ENCODE data around the gene PRR5.
A peak's percentile ranks its signal among the peaks of the same experiment; 100 is the strongest.

Gene PRR5

GRCh38 chr22:44758344-44758973 lies 56.5 kb downstream of the PRR5 start:
- DNase-seq (ENCODE audit: low spot score): peak; percentile 52

DNA sequence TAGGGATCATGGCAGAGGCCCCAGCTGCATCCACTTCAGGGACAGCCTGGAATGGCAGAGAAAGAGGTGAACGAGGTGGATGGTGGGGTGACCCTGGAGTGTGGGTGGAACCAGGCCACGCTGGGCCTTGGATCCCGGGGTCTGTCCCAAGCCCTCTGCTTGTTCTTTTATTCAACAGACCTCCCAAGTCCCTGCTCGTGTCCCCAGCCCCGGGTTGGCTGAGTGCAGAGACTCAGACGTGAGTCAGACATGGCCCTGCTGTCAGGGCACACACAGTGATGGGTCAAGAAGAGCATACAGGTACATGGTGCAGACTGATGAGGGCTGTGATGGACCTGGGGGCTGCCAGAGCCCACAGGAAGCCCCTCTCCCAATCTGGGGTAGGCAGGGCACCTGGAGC lies 57.0 kb downstream of the PRR5 start:
- no peak for DNase-seq (ENCODE audit: low spot score)

- DNase-seq (ENCODE audit: low spot score): no peak
These were observed 57.7 kb downstream of the PRR5 start for GRCh38 chr22:44759430-44760310.

GRCh38 chr22:44760476-44760875 lies 58.5 kb downstream of the PRR5 start:
- DNase-seq (ENCODE audit: low spot score): no peak

GRCh38 chr22:44761025-44761424 lies 59.0 kb downstream of the PRR5 start:
- no peak for DNase-seq (ENCODE audit: low spot score)

GRCh38 chr22:44764373-44764772 lies 62.4 kb downstream of the PRR5 start:
- no peak for DNase-seq (ENCODE audit: low spot score)

- DNase-seq (ENCODE audit: low spot score): no peak
These were observed 63.0 kb downstream of the PRR5 start for GRCh38 chr22:44764974-44765373.

DNA sequence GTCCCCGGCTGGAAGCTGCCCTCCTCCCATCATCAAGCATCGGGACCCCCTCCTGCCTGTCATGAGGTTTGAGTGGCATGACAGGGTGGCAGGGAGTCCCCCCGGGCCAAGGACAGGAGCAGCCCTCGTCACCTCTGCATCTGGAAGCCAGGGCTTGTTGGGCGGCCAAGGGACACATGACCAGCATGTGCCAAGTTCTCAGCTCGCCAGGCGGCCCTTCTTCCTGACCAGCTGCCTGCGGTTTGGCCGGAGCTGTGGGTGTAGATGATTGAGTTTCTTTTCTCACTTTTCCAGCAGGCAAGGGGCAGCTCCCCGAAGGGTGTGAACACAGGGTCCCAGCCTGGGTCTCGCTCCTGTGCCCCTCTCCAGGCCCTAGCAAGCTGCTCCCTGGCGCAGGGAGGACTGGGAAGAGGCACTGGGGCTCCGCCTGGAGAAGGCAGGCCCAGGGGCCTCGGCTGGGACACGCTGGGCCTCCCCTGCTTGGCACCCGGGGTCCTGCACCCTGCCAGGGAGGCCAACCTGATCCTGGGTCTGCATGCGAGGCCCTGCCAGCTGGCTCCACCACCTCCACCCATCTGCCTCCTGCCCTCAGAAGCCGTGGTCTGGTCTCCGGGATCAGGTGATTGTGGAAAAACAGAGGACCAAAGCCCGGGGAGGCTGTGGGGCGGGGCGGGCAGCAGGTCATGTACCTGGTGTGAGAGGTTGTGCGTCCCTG lies 63.7 kb downstream of the PRR5 start:
- DNase-seq (ENCODE audit: low spot score): no peak

- DNase-seq (ENCODE audit: low spot score): no peak
These were observed 71.1 kb downstream of the PRR5 start for GRCh38 chr22:44773082-44773481.

DNA sequence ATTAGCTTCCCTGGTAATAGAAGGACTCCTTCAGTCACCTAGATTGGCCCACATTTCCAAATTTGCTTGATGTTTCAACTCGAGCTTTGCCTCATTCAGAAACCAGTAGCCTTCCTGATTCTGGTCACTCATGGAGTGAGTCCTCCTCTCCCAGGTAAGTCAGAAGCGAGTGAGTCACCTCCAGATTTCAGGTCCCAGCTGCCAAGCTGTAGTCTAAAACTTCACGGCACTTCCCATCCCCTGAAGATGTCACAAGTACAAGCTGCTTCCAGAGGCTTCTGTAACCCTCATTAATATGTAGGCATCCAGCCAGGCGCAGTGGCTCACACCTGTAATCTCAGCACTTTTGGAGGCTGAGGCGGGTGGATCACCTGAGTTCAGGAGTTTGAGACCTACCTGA lies 73.9 kb downstream of the PRR5 start:
- DNase-seq (ENCODE audit: low spot score): no peak

DNA sequence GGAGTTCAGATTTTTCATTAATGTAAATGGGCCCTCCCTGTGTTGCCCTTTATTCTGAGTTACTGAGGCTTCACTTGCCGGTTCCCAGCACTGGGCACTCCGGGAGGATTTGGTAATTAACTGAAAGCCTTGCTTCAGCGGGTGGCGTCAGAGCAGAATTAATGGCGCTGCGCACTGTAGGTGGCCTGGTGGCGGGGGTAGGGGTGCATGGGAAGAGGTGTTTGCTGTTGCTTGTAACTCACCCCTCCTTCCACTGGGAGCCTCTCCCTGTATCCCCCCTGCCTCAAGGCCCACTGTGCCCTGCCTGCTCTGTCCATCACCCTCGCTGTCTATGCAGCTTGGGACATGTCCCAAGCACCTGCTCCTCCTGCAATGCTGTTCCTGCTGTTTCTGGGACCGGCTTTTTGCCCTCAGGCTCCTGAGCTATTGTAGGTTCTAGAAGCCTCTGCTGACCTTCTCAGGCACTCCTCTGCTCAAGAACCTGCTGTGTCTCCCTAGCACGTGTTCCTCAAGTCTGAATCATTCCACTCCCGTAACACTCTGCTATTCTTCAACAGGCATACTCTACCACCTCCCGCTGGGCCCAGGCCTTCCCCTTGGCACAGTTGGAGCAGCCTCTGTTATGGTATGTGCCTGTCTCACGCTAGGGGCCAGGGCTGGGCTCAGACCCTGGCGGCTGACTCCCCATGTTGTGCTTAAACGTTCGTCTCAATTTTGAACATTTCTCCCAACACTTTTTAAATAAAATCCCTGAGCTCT lies 74.8 kb downstream of the PRR5 start:
- DNase-seq (ENCODE audit: low spot score): no peak

GRCh38 chr22:44777364-44777755 lies 75.4 kb downstream of the PRR5 start:
- no peak for DNase-seq (ENCODE audit: low spot score)

DNA sequence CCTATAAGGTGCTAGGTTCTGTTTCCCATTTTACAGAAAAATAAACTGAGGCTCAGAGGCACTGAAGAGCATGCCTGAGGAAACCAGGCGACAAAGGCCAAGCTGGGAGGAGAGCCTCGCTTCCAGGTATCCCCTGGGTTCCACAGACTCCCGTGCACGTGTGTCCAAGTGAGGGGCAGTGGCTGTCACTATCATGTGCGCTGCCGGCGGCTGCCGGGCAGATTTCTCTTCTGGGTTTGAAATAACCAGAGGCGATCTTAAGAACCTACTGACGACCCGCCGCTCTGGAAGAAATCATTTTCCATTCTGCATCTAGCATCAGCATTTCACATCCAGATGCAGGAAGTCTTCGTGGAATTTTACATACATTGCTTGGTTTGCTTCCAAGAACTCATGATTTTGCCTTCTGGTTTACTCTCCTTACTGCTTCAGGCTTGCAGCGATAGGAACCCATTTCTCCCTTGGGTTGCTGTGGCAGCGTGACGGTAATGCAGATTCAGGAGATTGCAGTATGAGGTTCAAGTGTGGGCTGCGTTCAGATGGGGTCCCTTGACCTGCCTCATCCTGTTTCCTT lies 79.0 kb downstream of the PRR5 start:
- no peak for DNase-seq (ENCODE audit: low spot score)

- DNase-seq (ENCODE audit: low spot score): no peak
These were observed 80.5 kb downstream of the PRR5 start for GRCh38 chr22:44782363-44782963.

DNA sequence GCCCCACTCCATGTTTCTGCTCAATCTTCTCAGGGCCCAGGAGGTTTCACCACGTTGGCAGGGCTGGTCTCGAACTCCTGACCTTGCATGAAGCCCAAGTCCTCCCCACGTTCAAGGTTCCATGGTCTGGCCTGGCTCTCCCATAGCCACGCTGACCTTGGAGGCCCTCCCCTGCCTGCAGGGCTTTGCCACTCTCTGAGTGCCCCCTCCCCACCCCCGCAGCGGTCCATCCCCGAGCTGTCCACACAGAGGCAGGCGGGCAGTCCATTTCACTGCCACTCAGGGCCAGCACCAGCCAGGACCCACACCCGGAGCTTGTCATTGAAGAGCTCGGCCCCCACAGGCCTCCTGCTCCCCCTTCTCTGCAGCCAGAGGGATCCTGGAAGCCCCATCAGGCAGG lies 81.1 kb downstream of the PRR5 start:
- no peak for DNase-seq (ENCODE audit: low spot score)

- DNase-seq (ENCODE audit: low spot score): no peak
These were observed 81.6 kb downstream of the PRR5 start for GRCh38 chr22:44783581-44783980.

GRCh38 chr22:44786136-44786535 lies 84.1 kb downstream of the PRR5 start:
- no peak for DNase-seq (ENCODE audit: low spot score)

- DNase-seq (ENCODE audit: low spot score): no peak
These were observed 84.6 kb downstream of the PRR5 start for GRCh38 chr22:44786610-44787009.
